Coronary artery (tissue), 2 donors: ENCODE results near the gene GALP.

Source experiments
- DNase-seq: peaks from one replicate; pipeline ENCODE4 v3.0.0-alpha.2; 2017; ENCODE audit warnings: low spot score
- H3K27ac ChIP-seq, 2 donors: fragments of 200-600 bp; sonication (generic); one replicate each; pipeline ENCODE4 v1.5.1; 2016 to 2019
- H3K4me3 ChIP-seq: fragments of 200-600 bp; sonication (generic); 2 replicates; pipeline ENCODE4 v1.5.1; 2016; ENCODE audit warnings: mild to moderate bottlenecking, moderate library complexity
- CTCF ChIP-seq: fragments of 200-600 bp; sonication (generic); IDR thresholded peaks from one replicate; pipeline ENCODE4 v1.5.1; 2019; ENCODE audit warnings: antibody characterized with exemption

Gene GALP

DNA sequence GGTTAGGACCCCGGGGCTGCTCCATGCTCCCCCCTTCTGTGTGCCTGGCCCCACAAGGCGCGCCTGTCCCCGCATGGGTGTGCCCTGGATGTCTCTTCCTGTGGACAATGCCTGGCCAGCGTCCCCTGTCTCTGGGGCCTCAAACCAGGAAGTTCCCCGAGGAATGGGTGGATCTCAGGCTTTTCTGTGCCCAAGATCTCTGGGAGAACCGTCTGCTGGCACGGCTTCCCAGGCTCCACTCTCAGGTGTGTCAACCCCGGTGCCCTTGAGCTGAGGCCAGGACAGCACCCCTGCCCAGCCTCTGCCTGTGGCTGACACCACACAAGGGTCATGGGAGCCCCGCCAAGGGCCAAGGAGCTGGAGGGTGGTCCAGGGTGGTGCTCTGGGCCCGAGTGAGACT lies 19.0 kb upstream of the GALP start:
- H3K4me3 ChIP-seq = no peak overlapping the region
- no peak overlapping the region for H3K27ac ChIP-seq
- no peak for TF ChIP-seq CTCF
- no peak for DNase-seq

- Histone ChIP-seq H3K4me3 (no peak overlapping the region), H3K27ac (no peak overlapping the region)
- TF ChIP-seq CTCF = no peak
- DNase-seq = no peak
These were observed 17.5 kb upstream of the GALP start for GRCh38 chr19:56158170-56158757.

- no peak for DNase-seq
- no peak overlapping the region for H3K4me3 ChIP-seq
- no peak for TF ChIP-seq CTCF
- H3K27ac ChIP-seq = no peak overlapping the region
These were observed 16.7 kb upstream of the GALP start for GRCh38 chr19:56159009-56159559.

GRCh38 chr19:56159622-56160271 lies 16.1 kb upstream of the GALP start:
- no peak for TF ChIP-seq CTCF
- H3K4me3 ChIP-seq = no peak overlapping the region
- no peak for DNase-seq
- H3K27ac ChIP-seq = no peak overlapping the region

DNA sequence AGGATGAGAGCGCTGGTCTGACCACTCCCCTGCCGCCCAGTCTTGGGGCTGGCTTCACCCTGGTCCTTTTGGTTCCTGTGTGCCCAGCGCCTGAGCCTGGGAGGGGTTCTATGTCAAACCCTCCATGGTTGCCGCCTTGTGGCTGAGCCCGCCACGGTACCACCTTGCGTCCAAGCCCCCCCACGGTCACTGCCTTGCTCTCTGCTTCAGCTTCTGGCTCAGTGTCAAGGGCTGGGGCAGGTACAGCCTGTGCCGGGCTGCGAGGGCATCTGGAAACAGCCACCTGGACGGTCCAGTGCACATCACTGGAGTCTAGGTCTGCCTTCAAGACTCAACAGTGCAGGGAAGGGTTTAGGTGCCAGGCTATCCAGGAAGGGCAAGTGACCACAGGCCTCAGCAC lies 14.3 kb upstream of the GALP start:
- no peak for TF ChIP-seq CTCF
- H3K4me3 ChIP-seq = no peak overlapping the region
- no peak for DNase-seq
- no peak overlapping the region for H3K27ac ChIP-seq

DNA sequence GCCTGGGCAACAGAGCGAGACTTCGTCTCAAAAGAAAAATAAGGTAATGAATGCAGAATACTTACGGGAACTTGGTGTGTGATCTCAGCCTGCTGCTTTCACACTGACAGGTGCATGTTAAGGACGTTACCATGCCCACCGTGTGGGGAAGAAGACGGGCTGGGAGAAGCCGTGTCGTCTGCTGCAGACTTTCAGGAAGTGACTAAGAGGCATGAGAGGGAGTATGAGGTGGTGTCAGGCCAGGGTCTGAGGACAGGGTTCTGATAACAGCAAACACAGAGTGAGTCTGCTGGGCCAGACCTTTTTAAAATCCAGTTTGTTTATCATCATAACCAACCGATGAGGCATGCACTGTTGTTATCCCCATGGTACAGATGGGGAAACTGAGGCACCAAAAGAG lies 13.6 kb upstream of the GALP start:
- Histone ChIP-seq H3K27ac (no peak overlapping the region), H3K4me3 (no peak overlapping the region)
- TF ChIP-seq CTCF = no peak
- DNase-seq = no peak

GRCh38 chr19:56163097-56163496 lies 12.7 kb upstream of the GALP start:
- Histone ChIP-seq H3K27ac (no peak overlapping the region), H3K4me3 (no peak overlapping the region)
- no peak for DNase-seq
- no peak for TF ChIP-seq CTCF
